AG08395 (cell line): ENCODE data around the gene MNT.
A peak's percentile ranks its signal among the peaks of the same experiment; 100 is the strongest.

ENCODE experiments used
- DNase-seq: peaks from one replicate; pipeline ENCODE4 v3.0.0; 2012; ENCODE audit warnings: mixed read lengths, low spot score

Gene MNT

DNA sequence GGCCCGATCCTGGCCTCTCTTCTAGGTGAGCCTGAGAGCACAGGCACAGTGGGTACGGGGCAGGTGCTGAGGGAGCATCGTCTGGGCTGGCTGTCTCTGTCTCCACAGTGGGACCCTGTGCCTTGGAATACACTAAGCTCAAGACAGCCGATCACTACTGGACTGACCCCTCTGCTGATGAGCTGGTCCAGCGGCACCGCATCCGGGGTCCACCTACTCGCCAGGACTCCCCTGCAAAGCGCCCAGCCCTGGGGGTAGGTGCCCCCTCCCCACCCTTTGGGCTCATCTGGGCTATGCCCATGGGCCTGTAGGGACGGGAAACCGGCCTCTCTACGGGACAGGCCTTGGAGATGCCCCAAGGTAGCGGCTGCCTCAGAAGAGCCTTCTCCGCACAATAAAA, 38.0 kb downstream of the MNT start:
- no peak for DNase-seq

DNA sequence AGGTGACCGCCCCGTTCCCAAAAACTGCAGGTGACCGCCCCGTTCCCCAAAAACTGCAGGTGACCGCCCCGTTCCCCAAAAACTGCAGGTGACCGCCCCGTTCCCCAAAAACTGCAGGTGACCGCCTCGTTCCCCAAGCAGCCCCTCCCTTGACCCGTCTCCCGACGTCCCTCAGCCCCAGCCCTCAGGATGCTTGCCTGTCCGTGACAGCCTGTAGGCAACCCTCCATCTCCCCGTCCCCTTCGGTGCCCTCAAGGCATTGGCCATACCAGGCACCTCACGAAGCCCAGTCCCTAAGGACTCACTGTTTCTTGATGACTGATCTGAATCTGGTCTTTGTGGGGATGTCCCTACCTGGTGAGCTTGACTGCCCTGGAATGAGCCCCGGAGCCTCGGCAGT, 38.4 kb downstream of the MNT start:
- DNase-seq: no peak

DNA sequence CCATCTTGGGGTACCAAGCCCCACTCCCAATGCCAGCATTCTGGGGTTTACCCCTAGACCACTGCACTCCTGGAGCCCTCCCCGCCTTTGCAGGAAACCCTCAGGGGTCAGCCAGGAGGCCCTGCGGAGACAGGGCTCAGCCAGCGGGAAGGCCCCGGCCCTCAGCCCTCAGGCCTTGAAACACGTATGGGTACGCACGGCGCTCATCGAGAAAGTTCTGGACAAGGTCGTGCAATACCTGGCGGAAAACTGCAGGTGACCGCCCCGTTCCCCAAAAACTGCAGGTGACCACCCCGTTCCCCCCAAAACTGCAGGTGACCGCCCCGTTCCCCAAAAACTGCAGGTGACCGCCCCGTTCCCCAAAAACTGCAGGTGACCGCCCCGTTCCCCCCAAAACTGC, 38.8 kb downstream of the MNT start:
- no peak for DNase-seq

DNA sequence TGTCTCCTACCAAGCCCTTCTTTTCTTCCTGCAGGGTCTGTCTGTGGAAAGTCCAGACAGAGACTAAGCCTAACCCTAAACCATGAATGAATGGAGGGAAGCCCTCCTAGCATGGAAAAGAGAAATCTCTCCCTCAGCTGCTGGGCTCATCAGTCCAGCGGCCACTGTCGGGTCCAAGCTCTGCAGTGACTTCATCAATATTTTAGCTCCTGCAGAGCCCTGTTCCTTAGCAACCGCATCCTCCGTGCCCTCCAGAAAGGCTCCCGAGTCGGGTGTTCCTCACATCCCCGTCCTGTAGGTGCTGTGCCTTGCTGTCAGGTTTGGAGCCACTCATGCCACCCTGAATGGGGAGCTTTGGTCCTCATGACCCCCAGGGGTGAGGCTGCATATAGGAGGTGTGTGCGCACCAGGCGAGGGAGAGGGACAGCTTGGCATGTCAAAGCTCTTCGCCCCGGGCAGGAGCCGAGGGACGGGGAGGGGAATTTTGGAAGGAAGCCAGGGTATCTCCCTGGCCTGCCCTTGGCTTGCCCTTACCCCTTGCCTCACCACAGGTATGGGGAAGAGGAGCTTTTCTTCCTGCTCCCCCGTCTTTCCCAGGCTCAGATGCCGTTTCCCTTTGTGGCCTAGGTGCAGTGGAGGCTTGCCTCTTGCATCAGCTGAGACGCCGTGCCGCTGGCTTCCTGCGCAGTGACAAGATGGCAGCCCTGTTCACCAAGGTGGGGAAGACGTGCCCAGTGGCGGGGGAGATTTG, 39.7 kb downstream of the MNT start:
- DNase-seq: no peak

DNA sequence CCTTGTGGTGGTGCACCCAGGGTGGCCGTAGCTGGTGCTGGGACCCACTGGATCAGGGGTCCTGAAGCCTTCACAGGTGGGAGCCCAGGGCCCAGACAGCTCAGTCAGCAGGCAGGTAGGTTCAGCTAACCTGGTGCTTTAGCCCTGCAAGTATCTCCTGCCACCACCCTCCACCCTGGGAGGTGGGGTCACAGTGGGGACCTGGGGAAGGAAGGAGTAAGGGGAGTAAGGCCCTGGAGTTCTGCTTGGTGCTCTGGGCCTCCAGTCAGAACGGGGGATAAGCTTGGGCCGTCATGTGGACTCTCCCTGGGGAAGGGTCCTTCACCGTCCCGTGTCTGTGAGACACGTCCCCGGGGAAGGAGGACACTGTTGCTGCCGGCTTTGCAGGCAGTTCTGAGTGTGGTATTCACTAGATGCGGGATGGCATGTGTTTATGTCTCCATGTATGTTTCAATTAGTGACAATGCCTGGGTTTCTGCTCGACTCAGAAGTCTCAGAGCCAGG, 42.9 kb downstream of the MNT start:
- DNase-seq: no peak

DNA sequence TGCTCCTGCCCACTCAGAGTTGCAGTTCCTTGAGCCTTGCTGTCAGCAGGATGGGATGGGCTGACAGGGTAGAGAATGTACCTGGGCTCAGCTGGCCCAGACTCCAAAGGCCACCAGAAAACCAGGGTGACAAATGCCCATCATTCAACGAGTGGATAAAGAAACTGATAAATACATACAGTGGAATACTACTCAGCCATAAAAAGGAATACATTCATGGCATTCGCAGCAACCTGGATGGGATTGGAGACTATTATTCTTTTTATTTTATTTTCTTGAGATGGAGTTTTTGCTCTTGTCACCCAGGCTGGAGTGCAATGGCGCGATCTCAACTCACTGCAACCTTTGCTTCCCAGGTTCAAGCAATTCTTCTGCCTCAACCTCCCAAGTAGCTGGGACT, 43.6 kb downstream of the MNT start:
- no peak for DNase-seq

DNA sequence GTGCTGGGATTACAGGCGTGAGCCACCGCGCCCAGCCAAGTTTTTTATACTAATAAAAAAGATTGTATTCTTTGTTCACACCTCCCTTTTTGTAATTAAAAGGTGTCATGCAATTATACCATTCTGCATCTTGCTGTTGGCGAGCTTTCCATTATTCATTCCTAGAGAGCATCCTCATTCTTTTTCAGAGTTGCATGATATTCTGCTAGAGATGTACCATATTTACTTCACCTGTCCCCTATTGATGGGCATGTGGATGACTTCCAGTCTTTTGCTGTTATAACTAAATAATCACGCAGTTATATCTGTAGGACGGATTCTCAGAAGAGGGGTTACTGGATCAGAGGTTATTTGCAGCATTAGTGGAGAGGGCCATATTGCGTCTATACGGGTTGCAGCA, 46.5 kb downstream of the MNT start:
- DNase-seq: no peak

DNA sequence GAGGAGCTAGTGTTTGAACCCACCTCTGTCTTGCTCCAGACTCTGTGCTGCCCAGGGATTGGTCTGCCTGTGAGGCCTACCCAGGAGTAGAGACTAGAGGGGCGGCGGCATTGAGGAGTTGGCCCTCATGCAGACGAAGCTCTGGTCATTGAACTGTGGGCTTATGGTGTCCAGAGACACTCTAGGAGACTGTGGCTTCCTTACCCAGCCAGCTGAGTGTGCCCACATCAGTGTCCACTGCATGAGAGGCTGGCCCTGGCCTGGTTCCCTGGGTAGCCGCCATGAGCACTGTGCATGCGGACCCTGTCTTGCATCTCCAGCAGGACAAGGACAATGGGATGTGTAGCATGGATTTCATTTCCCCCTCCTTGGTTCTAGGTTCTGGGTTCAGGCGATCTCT, 49.6 kb downstream of the MNT start:
- no peak for DNase-seq

DNA sequence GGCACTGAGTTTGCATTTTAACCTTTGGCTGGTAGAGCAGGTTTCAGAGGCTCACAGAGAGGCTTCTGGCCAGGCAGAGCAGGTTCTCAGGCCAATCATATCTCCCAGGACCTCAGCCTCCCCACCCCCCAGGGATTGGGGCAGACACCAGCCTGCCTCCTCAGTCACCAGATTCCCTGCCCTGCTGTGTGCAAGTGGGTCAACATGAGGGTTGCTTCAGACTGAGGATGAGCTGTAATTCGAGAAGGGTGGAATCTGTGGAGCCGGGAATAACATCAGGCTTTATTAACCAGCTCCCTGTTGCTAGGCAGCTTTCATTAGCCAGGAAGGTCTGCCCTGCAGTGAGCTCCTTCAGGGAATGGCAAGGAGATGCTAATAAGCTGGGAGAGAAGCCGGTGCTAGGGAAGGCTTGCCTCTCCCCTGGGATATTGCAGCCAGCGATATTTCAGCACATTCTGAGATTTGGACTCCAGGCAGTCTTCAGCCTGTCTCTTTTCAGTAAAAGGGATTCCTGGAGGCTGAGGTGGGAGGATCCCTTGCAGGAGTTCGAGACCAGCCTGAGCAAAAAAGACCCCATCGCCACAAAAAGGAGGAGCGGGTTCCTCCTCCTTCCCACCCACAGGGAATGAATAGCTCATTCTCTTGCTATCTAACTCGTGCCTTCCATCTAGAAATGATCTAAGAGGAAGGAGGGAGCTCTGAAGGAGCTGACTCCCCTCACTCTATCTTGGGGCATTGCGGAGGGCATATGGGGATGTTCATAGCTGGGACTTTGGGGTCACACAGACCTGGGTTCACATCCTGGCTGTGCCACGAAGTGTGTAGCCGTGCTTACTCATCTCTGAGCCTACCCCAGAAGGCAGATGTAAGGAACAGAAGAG, 52.8 kb downstream of the MNT start:
- DNase-seq: peak; percentile 84

DNA sequence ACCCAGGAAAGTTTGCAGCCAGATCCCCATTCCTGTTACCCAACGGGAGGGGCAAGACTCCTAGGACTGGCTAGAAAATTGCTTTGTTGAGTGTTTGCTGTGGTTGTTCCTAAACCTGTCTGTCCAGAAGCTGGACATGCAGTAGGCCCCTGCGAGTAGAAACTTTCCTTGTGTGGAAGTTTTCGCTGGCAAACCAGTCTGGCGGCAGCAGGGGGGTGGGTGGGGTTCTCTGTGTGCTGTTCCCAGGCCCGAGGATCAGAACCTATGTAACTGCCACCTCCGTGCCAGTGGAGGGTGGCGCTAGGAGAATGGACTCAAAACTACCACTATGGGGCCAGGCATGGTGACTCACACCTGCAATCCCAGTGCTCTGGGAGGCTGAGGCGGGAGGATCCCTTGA, 54.4 kb downstream of the MNT start:
- DNase-seq: no peak

DNA sequence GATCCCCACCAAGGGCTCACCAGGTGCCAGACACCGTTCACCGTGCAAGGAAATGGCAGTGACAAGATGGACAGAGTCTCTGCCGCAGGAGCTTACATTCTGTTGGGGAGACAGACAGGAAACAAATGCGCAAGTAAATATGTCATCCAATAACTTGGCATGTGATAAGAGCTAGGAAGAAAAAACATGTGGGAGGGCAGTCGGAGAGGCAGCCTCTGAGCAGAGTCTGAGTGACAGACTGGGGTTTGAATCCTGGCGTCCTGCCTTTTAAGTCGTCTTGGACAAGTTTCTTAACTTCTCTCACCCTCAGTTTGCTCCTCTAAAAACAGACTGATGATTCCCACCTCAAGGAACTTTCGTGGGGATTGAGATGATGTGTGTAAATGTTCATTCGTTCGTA, 56.3 kb downstream of the MNT start:
- DNase-seq: no peak

DNA sequence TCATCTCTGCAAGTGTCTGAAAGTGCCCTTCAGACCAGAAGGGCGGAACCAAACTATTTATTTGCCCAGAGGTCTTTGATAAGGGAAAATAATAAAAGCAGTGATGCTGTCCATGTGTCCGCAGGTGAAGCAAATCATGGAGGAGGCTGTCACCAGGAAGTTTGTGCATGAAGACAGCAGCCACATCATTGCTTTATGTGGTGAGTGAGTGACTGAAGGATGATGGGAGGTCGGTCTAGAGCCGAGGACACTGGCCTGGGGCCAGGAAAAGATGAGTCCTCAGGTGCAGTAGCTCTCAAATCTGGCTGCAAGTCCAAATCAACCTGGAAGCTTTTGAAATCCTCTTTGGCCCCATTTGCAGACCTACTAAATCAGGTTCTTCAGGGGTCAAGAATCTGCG, 57.4 kb downstream of the MNT start:
- no peak for DNase-seq

DNA sequence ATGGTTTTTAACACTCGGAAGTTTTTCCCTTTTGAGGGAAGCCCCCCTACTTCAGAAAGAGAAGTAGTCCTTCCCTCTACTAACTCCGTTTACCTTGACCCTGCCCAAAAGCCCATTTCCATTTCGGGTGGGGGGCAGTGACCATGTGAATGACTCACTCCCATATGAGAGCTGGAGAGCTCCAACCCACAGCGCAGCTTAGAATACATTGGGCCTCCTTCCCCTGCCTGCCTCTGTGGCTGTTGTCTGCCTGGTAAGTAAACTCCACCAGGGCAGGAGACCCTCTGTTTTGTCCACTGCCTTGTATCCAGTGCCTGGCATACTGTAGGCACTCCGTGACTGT, 62.6 kb downstream of the MNT start:
- DNase-seq: no peak

DNA sequence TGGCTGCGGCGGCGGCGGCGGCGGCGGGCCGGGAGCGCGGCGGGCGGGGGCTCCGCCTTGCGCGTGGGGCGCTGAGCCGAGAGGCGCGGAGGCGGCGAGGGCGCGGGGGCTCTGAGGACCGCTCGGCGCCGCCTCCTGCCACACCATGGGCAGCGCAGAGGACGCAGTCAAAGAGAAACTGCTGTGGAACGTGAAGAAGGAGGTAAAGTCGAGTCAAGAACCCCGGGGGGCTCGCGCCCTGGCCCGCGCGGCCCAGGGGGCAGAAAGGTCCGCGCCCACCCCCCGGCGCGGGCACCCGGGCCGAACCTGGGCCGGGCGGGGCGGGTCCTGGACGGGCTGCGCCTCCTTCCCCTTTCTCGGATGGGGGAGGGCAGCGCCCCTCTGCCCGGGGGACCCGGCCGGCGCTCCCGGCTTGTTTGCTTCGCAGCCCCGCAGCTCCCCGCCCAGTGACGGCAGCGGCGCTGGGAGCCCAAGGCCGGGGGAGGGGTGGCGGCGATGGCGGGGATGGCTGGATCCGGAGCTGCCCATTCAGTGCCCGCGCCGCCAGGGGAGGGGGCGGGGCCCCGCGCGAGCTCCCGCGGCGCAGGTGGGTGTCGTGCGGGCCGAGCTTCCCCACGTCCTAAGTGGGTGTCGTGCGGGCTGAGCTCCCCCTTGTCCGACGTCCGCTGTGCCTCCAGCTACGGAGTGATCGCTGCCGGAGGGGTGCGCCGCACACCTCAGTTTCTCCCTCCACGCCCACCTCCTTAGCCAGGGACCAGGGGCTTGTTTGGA, 63.1 kb downstream of the MNT start:
- peak; percentile 85 for DNase-seq

DNA sequence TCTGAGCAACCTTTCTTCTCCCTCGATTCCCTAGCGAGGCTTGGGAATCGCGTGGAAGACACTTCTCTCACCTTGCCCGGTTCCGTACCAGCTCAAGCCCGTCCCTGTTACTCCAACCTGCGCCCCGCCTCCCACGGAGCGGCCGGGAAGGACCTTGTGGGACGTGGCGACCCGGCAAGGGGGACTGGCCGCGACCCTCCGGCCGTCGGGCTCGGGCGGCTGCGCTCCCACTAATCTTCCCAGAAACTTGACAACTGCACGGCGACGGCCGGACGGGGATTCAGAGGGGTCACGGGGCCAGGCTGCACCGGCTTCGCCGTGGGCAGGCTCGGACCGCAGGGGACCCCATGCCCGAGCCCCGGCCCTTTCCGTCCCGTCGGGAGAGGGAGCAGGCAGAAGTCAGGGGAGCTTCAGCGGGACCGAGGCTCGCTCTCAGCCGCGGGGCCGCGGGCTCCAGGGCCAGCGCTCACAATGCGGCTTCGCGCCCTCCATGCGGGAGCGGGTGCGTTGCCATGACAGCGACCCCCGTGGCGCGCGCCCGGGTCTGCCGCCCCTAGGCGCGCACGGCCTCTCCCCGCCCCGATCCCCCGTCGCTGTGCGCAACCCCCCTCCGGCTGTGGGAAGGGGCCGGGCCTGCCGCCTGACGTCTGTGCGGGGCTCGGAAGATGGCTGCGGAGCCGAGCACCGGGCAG, 63.9 kb downstream of the MNT start, which contains the start of gene SGSM2:
TSS of gene SGSM2 (plus strand) at position 650 of the 692 bp plus-strand sequence. CDS start 188 bp downstream, outside the sequence.
- peak; percentile 69 for DNase-seq

DNA sequence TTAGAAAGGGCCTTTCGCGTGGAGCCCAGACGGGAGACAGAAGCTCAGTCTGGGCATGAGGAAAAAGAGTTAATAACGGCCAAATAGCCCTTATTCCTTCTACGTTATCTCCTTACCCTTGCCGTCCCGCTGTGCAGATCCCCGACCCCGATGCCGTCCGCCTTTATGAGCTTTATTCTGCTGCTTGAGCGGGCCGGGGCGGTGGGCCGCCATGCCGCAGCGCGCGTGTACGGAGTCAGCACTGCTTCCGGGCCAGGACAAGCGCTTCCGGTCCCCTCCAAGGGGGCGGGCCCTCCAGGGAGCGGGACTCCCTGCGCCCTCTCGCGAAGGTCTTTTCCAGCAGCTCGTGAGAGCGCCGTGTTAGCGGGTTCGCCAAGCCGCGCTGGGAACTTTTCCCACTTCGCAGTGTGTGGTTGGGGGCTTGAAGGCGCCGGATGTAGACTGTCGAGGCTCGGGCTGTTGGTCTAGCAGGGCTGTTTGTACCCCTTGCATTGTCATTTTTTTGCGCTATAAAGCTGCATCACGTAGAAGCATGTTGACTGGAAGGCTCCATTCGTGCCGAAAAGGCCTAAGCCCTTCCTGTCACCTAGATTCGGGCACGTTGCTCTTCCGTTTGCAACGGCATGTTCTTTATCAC, 64.5 kb downstream of the MNT start, which contains the start of gene TSR1:
TSS of gene TSR1 (minus strand) at position 243 of the 637 bp plus-strand sequence. CDS start at position 213, 30 bp downstream.
- peak; percentile 98 for DNase-seq

DNA sequence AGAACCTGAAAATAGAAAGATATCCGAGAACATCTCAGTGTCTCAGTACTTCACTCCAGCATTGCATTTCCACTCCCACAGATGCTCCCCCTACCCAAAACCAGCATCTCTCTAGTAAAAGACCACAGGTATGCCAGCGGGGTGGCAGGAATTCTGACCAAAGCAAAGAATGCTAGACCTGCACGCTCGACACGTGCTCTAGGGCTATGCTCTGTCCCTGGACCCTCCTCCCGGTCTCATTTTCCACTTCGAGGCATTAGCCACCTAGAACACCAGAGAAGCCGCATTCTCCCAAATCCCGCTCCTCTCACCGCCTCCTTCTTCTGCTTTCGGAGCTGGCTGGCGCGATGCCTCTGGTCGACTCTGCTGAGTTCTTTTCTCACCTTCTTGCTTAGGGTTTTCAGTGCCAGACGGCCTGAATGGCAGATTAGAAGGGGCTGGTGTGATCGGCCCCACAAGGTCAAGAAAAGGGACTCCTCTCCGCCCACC, 65.1 kb downstream of the MNT start:
- peak; percentile 12 for DNase-seq
